PC-3 (cell line): Measurements from ENCODE around the gene PTGDS. TPM values are rescaled to one million over a fixed set of nuclear protein-coding genes. Genes with fewer than 3 reads are reported as not detected.

Experiments
- ATAC-seq: fragments of 200-7000 bp; cut with Tn5 transposase; 2 replicates; pipeline ENCODE4 v1.9.1; 2020; ENCODE audit warnings: mild to moderate bottlenecking, moderate library complexity
- BruUV-seq: library from RNA; stranded (reverse); fragments of 400-500 nt; replicated peaks from 2 replicates; lab custom pipeline; 2021; lab: Mats Ljungman, UMichigan
- CTCF ChIA-PET: fragments of 300-600 bp; sonication (Branson Sonifier 250); formaldehyde crosslinking; loops from one replicate; lab custom pipeline; 2022; ENCODE audit warnings: antibody characterized with exemption; lab: Charles Lee
- POLR2A ChIA-PET: fragments of 300-600 bp; sonication (Branson Sonifier 250); formaldehyde crosslinking; loops from one replicate; lab custom pipeline; 2022; ENCODE audit warnings: antibody characterized with exemption; ENCODE audit not compliant: unreplicated experiment; lab: Charles Lee
- DNase-seq: peaks from one replicate; pipeline ENCODE4 v3.0.0-alpha.2; 2015
- H2AFZ ChIP-seq: fragments of 300-600 bp; sonication (generic); 2 replicates; pipeline ENCODE4 v1.6.0; 2016; ENCODE audit warnings: antibody characterized with exemption, low read length
- H3F3A ChIP-seq: fragments of 300-600 bp; sonication (generic); one replicate; pipeline ENCODE4 v1.6.0; 2017; ENCODE audit warnings: antibody characterized with exemption, low read length, control low read depth, mild to moderate bottlenecking; ENCODE audit not compliant: unreplicated experiment
- H3K27ac ChIP-seq: fragments of 300-600 bp; sonication (generic); 2 replicates; pipeline ENCODE4 v1.5.1; 2016; ENCODE audit warnings: mild to moderate bottlenecking, low read length
- H3K27me3 ChIP-seq: fragments of 300-600 bp; sonication (generic); 2 replicates; pipeline ENCODE4 v1.6.1; 2016; ENCODE audit warnings: low read length, mixed read lengths
- H3K36me3 ChIP-seq: fragments of 300-600 bp; sonication (generic); 2 replicates; pipeline ENCODE4 v1.6.1; 2016; ENCODE audit warnings: low read depth, mixed run types, low read length, mixed read lengths
- H3K4me1 ChIP-seq: fragments of 300-600 bp; sonication (generic); 2 replicates; pipeline ENCODE4 v1.5.1; 2016; ENCODE audit warnings: low read length; ENCODE audit not compliant: insufficient read depth
- H3K4me2 ChIP-seq: fragments of 300-600 bp; sonication (generic); 2 replicates; pipeline ENCODE4 v1.6.0; 2016; ENCODE audit warnings: low read length
- H3K4me3 ChIP-seq: fragments of 300-600 bp; sonication (generic); 2 replicates; pipeline ENCODE4 v1.5.1; 2016; ENCODE audit warnings: mild to moderate bottlenecking, low read length, mixed read lengths
- H3K79me2 ChIP-seq: fragments of 300-600 bp; sonication (generic); 2 replicates; pipeline ENCODE4 v1.6.1; 2017; ENCODE audit warnings: low read length, mixed read lengths
- H3K9ac ChIP-seq: fragments of 300-600 bp; sonication (generic); 2 replicates; pipeline ENCODE4 v1.6.0; 2016; ENCODE audit warnings: mild to moderate bottlenecking, low read length
- H3K9me2 ChIP-seq: fragments of 300-600 bp; sonication (generic); replicated peaks from 2 replicates; pipeline ENCODE4 v1.6.1; 2016; ENCODE audit warnings: mixed run types, low read length, mixed read lengths
- H3K9me3 ChIP-seq: fragments of 300-600 bp; sonication (generic); 2 replicates; pipeline ENCODE4 v1.6.1; 2016; ENCODE audit warnings: low read length, mixed read lengths
- H4K20me1 ChIP-seq: fragments of 300-600 bp; sonication (generic); 2 replicates; pipeline ENCODE4 v1.6.1; 2016; ENCODE audit warnings: low read length, mixed read lengths
- EZH2 ChIP-seq: fragments of 300-600 bp; sonication (generic); IDR thresholded peaks from one replicate; pipeline ENCODE4 v1.6.1; 2017; ENCODE audit warnings: antibody characterized with exemption, mild to moderate bottlenecking, low read length; ENCODE audit not compliant: unreplicated experiment
- EZH2phosphoT487 ChIP-seq: fragments of 300-600 bp; sonication (generic); IDR thresholded peaks from 2 replicates; pipeline ENCODE4 v1.6.1; 2018; ENCODE audit warnings: mild to moderate bottlenecking, antibody characterized with exemption, low read length, borderline replicate concordance
- intact Hi-C: fragments of 100-400 bp; cut with micrococcal nuclease; formaldehyde crosslinking; loops from 2 replicates; pipeline ENCODE4 v1.9.0; 2023
- total RNA-seq: library from RNA; depleted of rRNA; stranded (reverse); fragments of >200 nt; gene quantifications from 2 replicates; pipeline ENCODE4 v1.2.3, GENCODE V29; 2014
- TF ChIP-seq, protein P1 (sequence below): fragments of 300-600 bp; sonication (generic); conservative IDR thresholded peaks from 2 replicates; pipeline ENCODE4 v1.5.1; 2017; ENCODE audit warnings: antibody characterized with exemption, low read depth, mild to moderate bottlenecking, low read length

Gene PTGDS
- total RNA-seq, 1 experiment from 2014 or later: not detected

DNA sequence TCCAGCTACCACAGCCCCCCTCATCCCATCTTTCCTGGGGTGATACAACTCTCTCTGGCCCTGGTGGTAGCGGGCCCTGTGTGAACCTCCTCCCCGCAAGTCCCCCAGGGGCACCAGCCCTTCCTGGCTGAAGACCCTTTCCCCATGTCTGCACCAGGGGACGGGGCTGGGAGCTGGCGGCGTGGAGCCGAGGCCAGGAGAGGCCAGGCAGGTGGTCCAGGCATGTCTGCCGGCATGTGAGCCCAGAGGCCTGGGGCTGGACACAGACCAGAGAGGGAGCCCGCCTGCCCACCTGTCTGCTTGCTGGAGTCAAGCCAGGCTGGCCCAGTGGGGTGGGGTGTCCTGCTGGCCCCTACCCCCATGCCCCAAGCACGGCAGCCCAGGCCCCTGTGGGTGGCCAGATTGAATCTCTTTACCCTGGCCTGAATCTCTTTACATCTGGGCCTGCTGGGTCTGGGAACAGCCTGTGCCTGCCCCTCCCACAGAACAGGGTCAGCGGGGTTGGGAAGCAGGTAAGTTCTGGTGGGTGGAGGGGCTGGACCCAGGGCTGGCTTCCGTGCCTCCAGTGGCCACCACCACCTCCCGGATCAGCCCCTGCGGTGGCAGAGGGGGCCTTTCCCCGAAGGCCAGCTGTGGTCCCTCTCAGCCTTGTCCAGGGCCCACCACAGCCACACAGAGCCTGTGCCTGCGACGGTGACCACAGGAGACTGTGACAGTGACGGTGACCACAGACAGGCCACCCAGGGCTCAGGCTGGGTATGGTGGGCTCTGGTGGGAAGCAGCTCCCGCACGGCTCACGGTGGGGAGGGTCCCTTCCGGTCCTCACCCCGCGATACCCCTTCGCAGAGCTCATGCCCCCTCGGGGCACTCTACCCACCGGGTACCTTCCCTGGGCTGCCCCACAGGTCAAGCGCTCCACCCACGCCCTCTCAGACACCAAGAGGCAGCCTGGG lies 18.1 kb upstream of the PTGDS start:
- no peaks in the 10 kb centered on the region for H3K27me3 ChIP-seq
- no TSS peak for BruUV-seq
- no peak overlapping the region for H3K9ac ChIP-seq
- no peaks in the 10 kb centered on the region for H4K20me1 ChIP-seq
- H3K36me3 ChIP-seq: no peaks in the 10 kb centered on the region
- ATAC-seq (no peak), DNase-seq (no peak)
- H3K9me3 ChIP-seq: no peaks in the 10 kb centered on the region
- ChIA-PET POLR2A (no interaction called here), CTCF (no interaction called here)
- H3K79me2 ChIP-seq: no peaks in the 10 kb centered on the region
- no peak for TF ChIP-seq EZH2
- TF ChIP-seq EZH2phosphoT487: no peak
- TF ChIP-seq, protein P1, sequence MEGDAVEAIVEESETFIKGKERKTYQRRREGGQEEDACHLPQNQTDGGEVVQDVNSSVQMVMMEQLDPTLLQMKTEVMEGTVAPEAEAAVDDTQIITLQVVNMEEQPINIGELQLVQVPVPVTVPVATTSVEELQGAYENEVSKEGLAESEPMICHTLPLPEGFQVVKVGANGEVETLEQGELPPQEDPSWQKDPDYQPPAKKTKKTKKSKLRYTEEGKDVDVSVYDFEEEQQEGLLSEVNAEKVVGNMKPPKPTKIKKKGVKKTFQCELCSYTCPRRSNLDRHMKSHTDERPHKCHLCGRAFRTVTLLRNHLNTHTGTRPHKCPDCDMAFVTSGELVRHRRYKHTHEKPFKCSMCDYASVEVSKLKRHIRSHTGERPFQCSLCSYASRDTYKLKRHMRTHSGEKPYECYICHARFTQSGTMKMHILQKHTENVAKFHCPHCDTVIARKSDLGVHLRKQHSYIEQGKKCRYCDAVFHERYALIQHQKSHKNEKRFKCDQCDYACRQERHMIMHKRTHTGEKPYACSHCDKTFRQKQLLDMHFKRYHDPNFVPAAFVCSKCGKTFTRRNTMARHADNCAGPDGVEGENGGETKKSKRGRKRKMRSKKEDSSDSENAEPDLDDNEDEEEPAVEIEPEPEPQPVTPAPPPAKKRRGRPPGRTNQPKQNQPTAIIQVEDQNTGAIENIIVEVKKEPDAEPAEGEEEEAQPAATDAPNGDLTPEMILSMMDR: no peak
- no peaks in the 10 kb centered on the region for H3K9me2 ChIP-seq
- no peak overlapping the region for H3K4me2 ChIP-seq
- H3K27ac ChIP-seq: no peak overlapping the region
- peaks cover 2% of the 10 kb centered on the region for H3K4me1 ChIP-seq
- no peak overlapping the region for H2AFZ ChIP-seq
- H3F3A ChIP-seq: no peaks in the 10 kb centered on the region
- H3K4me3 ChIP-seq: no peak overlapping the region
- intact Hi-C loops: no loop called here

- H3K4me3 ChIP-seq: no peak overlapping the region
- H3K4me2 ChIP-seq: no peak overlapping the region
- intact Hi-C loops: no loop called here
- H3K36me3 ChIP-seq: no peaks in the 10 kb centered on the region
- TF ChIP-seq, protein P1: no peak
- TF ChIP-seq EZH2phosphoT487: no peak
- TF ChIP-seq EZH2: no peak
- H3K9ac ChIP-seq: no peak overlapping the region
- H3F3A ChIP-seq: no peaks in the 10 kb centered on the region
- no peak for DNase-seq
- no TSS peak for BruUV-seq
- no peak for ATAC-seq
- no peaks in the 10 kb centered on the region for H3K9me3 ChIP-seq
- ChIA-PET POLR2A (no interaction called here), CTCF (no interaction called here)
- H3K79me2 ChIP-seq: no peaks in the 10 kb centered on the region
- no peak overlapping the region for H3K27ac ChIP-seq
- H3K27me3 ChIP-seq: no peaks in the 10 kb centered on the region
- H3K9me2 ChIP-seq: no peaks in the 10 kb centered on the region
- H2AFZ ChIP-seq: no peak overlapping the region
- H3K4me1 ChIP-seq: peaks cover 8% of the 10 kb centered on the region
- no peaks in the 10 kb centered on the region for H4K20me1 ChIP-seq
Measured at GRCh38 chr9:136960212-136960937, 16.9 kb upstream of the PTGDS start.

- Histone ChIP-seq H3K9me3 (no peaks in the 10 kb centered on the region), H3K27me3 (no peaks in the 10 kb centered on the region), H3K27ac (no peak overlapping the region), H3K4me2 (no peak overlapping the region), H3K79me2 (no peaks in the 10 kb centered on the region), H3K4me3 (no peak overlapping the region), H3K9me2 (no peaks in the 10 kb centered on the region), H3F3A (no peaks in the 10 kb centered on the region), H3K36me3 (no peaks in the 10 kb centered on the region), H3K4me1 (peaks cover 8% of the 10 kb centered on the region), H2AFZ (no peak overlapping the region), H3K9ac (no peak overlapping the region), H4K20me1 (no peaks in the 10 kb centered on the region)
- POLR2A ChIA-PET: no interaction called here
- intact Hi-C loops: no loop called here
- ATAC-seq (no peak), DNase-seq (no peak)
- no peak for TF ChIP-seq EZH2
- TF ChIP-seq, protein P1: no peak
- TF ChIP-seq EZH2phosphoT487: no peak
- CTCF ChIA-PET: no interaction called here
- no TSS peak for BruUV-seq
Measured at GRCh38 chr9:136960938-136961275, 16.4 kb upstream of the PTGDS start.
